ENCODE measurements around the gene RIT1.

The RIT1 gene

GRCh38 chr1:155911156-155912055 is at the start of gene RIT1:
TSS of gene RIT1 (minus strand) at chr1:155911349. CDS start at chr1:155910761, 588 bp downstream.
- peak; percentile 54 to 84 for DNase-seq

- DNase-seq: no peak
Observed at GRCh38 chr1:155960081-155960745, 49.1 kb upstream of the RIT1 start.

GRCh38 chr1:155957411-155957915 is 46.3 kb upstream of the RIT1 start:
- no peak for DNase-seq

- DNase-seq: no peak
Observed at GRCh38 chr1:155954645-155955044, 43.5 kb upstream of the RIT1 start.

- no peak for DNase-seq
Observed at GRCh38 chr1:155952505-155952890, 41.3 kb upstream of the RIT1 start.

GRCh38 chr1:155951753-155952504 is 40.8 kb upstream of the RIT1 start:
- DNase-seq: no peak

GRCh38 chr1:155950829-155951228 is 39.7 kb upstream of the RIT1 start:
- no peak for DNase-seq

- DNase-seq: no peak
Observed at GRCh38 chr1:155947741-155948140, 36.6 kb upstream of the RIT1 start.

- no peak for DNase-seq
Observed at GRCh38 chr1:155947292-155947691, 36.1 kb upstream of the RIT1 start.

- DNase-seq: no peak
Observed at GRCh38 chr1:155946633-155947219, 35.6 kb upstream of the RIT1 start.

- no peak for DNase-seq
Observed at GRCh38 chr1:155944444-155944799, 33.3 kb upstream of the RIT1 start.

- no peak for DNase-seq
Observed at GRCh38 chr1:155942578-155943141, 31.5 kb upstream of the RIT1 start.

GRCh38 chr1:155941845-155942531 is 30.8 kb upstream of the RIT1 start:
- no peak for DNase-seq

- DNase-seq: no peak
Observed at GRCh38 chr1:155940993-155941844, 30.1 kb upstream of the RIT1 start, which contains the start of gene RXFP4. TSS of gene RXFP4 (plus strand) at chr1:155941638. CDS start at chr1:155941710, 72 bp downstream.

- DNase-seq: no peak
Observed at GRCh38 chr1:155940482-155940992, 29.4 kb upstream of the RIT1 start.

GRCh38 chr1:155938220-155938627 is 27.1 kb upstream of the RIT1 start:
- DNase-seq: peak in 1 of 2 experiments; percentile 59

GRCh38 chr1:155934936-155935590 is 23.9 kb upstream of the RIT1 start:
- DNase-seq: no peak

- peak; percentile 98 to 99 for DNase-seq
Observed at GRCh38 chr1:155934097-155934935, 23.2 kb upstream of the RIT1 start, which contains the start of gene KHDC4. TSS of gene KHDC4 (minus strand) at chr1:155934413. CDS start at chr1:155934373, 40 bp downstream.

- DNase-seq: no peak
Observed at GRCh38 chr1:155933591-155934096, 22.5 kb upstream of the RIT1 start.
